ENCODE data around the gene ARID4B. TPM values are rescaled to one million over a fixed set of nuclear protein-coding genes. Genes with fewer than 3 reads are reported as not detected.
"Not testable (repeated sequence)": the region's sequence is repeated elsewhere in the genome, so short reads cannot be mapped to it uniquely, and the experiment has no call there.

The ARID4B gene
- polyA plus RNA-seq, 12 donors = 20.1 to 52.3 (median 24.5) TPM; not detected in 1

- DNase-seq = peak; percentile 95
These were observed 166.9 kb downstream of the ARID4B start, which contains the start of gene RBM34 for GRCh38 chr1:235160957-235161684. TSS of gene RBM34 (minus strand) at chr1:235161250. CDS start at chr1:235161226, 24 bp downstream.

GRCh38 chr1:235160383-235160956 is 167.5 kb downstream of the ARID4B start:
- DNase-seq = no peak

GRCh38 chr1:235159930-235160329 is 168.0 kb downstream of the ARID4B start:
- not testable (repeated sequence) for DNase-seq

DNA sequence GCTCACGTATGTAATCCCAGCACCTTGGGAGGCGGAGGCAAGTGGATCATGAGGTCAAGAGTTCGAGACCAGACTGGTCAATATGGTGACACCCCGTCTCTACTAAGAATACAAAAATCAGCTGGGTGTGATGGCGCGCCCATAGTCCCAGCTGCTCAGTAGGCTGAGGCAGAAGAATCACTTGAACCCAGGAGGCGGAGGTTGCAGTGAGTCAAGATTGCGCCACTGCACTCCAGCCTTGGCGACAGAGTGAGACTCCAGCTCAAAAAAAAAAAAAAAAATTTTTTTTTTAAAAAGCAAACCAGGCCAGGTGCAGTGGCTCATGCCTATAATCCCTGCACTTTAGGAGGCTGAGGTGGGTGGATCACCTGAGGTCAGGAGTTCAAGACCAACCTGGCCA is 168.7 kb downstream of the ARID4B start:
- DNase-seq = not testable (repeated sequence)

DNA sequence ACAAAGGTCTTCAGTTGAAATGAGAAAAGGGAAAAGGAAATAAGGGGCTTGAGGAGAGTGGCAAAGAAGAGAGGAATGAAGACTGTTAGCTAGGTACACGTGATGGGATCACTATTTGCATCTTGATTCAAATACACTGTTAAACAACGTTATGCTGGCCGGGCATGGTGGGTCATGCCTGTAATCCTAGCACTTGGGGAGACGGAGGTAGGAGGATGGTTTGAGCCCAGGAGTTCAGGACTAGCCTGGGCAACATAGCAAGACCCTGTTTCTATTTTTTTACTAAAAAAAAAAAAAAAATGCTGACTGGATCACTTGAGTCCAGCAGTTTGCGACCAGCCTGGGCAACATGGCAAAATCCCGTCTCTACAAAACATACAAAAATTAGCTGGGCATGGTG is 169.3 kb downstream of the ARID4B start:
- no peak for DNase-seq

- DNase-seq = no peak
These were observed 170.8 kb downstream of the ARID4B start for GRCh38 chr1:235157150-235157549.

DNA sequence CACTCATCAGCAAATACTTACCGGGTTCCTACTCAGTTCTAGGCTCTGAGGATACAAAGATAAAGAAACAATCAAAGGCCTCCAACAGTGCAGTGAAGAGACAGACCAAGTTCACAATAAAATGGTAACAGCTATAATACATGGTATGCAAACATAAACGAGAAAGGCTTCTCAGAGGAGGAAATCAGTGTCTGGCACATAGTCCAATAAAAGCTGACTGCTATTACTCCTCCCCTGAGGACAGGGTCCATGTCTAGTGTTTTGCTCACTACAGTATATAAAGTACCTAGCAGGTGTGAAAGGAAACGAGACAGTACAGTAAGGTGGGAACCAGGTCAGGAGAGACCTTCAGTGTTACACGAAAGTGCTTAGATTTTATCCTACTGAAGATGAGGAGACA is 171.2 kb downstream of the ARID4B start:
- no peak for DNase-seq

DNA sequence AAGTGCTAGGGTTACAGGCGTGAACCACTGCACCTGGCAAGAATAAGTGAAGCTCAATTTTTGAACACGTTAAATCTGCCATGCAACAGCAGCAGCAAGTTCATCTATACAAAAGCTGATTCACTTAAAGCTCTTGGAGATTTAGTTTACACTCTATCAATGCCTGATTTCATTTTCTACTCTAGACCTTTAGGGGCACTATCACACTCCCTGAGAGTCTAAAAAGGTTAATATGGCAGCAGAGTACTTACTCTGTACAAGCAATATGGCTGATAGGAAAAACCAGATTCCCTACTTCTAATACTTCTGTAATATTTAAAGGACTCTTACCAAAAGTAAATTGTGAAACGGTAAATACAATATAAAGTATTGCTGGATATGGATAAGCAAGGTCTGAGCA is 171.7 kb downstream of the ARID4B start:
- DNase-seq = no peak

- no peak for DNase-seq
These were observed 175.7 kb downstream of the ARID4B start for GRCh38 chr1:235152235-235152634.

- DNase-seq = no peak
These were observed 176.9 kb downstream of the ARID4B start for GRCh38 chr1:235151033-235151432.

DNA sequence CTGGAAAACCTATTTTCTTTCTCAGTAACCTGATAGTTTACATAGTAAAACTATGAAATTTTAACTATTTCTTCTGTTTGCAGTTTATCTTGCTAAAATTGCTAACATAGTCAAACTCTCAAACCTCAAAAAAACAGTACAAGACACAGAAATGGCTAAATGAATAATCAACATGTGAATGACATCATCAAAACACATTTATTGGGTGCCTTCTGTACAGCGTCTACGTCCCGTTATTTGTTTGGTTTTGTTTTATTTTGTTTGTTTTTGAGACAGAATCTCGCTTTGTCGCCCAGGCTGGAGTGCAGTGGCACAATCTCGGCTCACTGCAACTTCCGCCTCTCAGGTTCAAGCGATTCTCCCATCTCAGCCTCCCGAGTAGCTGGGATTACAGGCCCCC is 178.2 kb downstream of the ARID4B start:
- no peak for DNase-seq

DNA sequence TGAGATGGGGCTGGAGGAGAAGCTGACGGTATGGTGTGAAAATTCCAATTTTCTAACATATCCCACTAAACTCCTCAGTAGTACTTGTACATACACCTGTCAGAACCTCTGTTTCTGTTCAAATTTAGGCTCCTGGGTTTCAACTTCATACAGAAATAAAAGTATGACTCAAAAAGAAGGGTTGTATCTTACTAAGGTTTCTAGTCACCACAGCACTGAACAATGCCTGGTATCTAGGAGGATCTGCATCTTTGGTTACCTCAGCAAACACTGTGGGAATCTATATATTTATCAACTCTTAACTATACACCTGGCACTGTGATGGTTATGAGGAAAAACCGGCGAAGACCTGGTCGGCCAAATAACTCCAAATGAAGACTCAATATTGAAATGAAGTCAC is 180.7 kb downstream of the ARID4B start:
- no peak for DNase-seq

- DNase-seq = no peak
These were observed 182.3 kb downstream of the ARID4B start for GRCh38 chr1:235145639-235146038.

GRCh38 chr1:235142991-235143390 is 185.0 kb downstream of the ARID4B start:
- no peak for DNase-seq

DNA sequence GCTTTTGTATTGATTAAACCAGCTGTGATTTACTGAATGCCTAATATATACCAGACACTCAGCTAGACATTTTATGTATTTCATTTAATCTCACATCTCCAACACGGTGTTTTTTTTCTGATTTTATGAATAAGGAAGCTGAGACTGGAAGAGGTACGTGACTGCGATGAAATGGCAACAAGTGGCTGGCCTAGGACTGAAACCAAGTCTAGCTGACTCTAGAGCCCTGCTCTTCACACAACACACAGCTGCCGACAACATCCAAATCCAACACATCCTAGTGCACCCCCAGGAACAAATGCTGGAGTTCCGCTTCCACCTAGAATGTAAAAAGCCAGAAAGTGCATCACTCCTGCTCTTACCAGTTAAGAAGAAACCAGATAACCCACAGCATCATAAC is 188.7 kb downstream of the ARID4B start:
- no peak for DNase-seq

DNA sequence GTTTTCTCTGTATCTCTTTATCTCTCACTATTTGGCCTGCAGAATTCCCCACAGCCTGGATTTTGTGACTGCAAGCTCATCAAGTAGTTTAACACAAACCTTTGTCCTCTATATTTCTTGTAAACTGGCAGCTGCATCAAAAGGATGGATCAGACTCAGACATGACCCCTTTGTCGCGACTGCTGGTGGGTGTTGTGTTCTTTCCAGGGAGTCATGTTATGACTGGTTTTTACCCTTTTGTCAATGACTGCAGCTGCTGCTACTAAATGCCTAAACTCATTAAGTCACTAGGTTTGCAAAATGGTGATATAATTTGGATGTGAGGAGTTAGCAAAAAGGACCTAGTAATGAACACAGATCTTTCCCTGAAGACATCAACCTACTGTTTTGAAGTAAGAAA is 189.2 kb downstream of the ARID4B start:
- DNase-seq = no peak

- DNase-seq = no peak
These were observed 191.9 kb downstream of the ARID4B start for GRCh38 chr1:235136111-235136510.

DNA sequence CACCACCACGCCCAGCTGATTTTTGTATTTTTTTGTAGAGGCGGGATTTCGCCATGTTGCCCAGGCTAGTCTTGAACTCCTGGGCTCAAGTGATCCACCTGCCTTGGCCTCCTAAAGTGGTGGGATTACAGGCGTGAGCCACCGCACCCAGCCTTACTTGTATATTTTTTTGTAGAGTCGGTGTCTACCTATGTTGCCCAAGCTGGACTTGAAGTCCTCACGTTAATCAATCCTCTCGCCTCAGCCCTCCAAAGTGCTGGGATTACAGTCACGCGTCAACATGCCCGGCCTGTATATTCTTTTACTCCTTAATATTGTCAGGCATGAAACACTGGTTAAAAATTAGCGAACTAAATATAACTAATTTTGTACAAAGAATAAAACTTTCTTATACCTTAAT is 193.8 kb downstream of the ARID4B start:
- no peak for DNase-seq

DNA sequence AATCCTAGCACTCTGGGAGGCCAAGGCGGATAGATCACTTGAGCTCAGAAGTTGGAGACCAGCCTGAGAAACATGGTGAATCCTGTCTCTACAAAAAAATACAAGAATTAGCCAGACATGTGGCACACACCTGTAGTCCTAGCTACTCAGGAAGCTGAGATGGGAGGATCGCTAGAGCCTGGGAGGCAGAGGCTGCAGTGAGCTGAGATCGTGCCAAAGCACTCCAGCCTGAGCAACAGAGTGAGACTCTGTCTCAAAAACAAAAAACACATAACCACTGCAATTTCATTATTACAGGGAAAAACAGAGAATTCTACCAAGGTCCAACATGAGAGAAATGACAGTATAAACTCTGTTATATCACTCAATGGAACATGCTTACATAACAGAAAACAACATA is 194.9 kb downstream of the ARID4B start:
- no peak for DNase-seq

DNA sequence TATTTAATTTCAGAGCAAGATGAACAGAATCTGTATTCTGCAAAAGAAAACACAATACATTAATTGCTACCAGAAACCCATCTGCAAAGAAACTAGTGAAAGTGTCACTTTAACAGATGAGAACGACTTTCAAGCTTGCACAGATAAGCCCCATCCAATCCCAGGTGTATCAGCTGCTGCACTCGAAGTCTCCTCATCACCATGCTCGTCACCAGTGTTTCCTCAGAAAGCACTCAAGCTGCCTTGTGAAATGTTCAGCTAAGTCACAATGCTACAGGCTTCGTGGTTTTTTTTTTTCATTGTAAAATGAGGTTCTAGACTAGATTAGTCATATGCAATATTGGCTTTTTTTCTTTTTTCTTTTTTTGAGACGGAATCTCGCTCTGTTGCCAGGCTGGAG is 196.0 kb downstream of the ARID4B start:
- no peak for DNase-seq

DNA sequence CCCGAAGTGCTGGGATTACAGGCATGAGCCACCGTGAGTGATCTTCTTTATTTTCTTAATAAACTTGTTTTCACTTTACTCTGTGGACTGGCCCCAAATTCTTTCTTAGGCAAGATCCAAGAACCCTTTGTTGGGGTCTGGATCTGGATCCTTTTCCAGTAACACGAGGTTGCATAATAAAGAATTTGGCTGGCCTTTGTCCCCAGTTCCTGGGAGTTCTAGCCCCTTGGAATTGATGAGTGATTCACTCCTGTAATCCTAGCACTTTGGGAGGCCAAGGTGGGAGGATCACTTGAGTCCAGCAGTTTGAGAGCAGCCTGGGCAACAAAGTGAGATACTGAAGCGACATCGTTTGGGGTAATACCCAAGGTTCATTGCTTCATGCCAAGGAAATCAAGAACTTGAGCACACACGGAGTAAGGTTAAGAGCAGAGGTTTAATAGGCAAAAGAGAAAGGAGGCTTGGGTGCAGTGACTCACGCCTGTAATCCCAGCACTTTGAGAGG is 197.2 kb downstream of the ARID4B start:
- no peak for DNase-seq

DNA sequence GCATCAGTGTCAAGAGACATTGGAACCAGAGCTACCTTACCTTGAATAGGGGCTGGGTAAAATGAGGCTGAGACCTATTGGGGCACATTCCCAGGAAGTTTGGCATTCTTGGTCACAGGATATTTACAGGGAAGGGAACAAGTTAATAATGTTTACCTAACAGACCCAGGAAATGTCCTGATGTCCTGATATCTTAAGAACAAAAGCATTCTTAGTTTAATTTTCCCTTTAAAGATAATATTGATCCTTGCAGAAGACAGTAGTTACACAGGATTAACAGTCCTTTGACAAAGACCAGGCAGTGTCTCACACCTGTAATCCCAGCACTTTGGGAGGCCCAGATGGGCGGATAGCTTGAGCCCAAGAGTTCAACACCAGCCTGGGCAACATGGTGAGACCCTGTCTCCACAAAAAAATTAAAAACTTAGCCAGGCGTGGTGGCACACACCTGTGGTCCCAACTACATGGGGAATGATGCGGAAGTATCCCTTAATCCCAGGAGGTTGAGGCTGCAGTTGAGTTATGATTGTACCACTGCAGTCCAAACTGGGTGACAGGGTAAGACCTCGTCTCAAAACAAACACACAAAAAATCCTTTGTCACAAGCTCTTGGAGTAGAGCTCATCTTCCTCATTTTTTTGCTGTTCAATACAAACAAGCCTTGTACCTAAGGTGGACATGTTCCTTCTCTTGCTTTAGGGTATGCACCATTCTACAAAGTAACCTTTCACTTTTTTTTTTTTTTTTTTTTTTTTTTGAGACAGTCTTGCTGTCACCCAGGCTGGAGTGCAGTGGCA is 198.0 kb downstream of the ARID4B start:
- no peak for DNase-seq
